Myocyte (in vitro differentiated cells): Measurements from ENCODE around the gene PPBP. TPM values are rescaled to one million over a fixed set of nuclear protein-coding genes. Genes with fewer than 3 reads are reported as not detected.
"Not testable (repeated sequence)": the region's sequence is repeated elsewhere in the genome, so short reads cannot be mapped to it uniquely, and the experiment has no call there.

Source experiments
- DNase-seq: peaks from one replicate; pipeline ENCODE4 v3.0.0-alpha.2; 2012; ENCODE audit warnings: low read depth
- total RNA-seq: library from RNA; depleted of rRNA; stranded (reverse); fragments of >200 nt; gene quantifications from 2 replicates; pipeline ENCODE4 v1.2.3, GENCODE V29; 2014

Gene PPBP
- total RNA-seq, 1 donor from 2014 or later, result not detected

GRCh38 chr4:73950376-73950920 is 37.5 kb downstream of the PPBP start:
- not testable (repeated sequence) for DNase-seq

GRCh38 chr4:73948990-73949706 is 38.8 kb downstream of the PPBP start:
- DNase-seq, result peak; percentile 23

- no peak for DNase-seq
Measured at GRCh38 chr4:73948291-73948690, 39.7 kb downstream of the PPBP start.

GRCh38 chr4:73947239-73947985 is 40.6 kb downstream of the PPBP start:
- DNase-seq, result no peak

GRCh38 chr4:73945674-73946449 is 42.1 kb downstream of the PPBP start:
- no peak for DNase-seq

GRCh38 chr4:73945140-73945539 is 42.9 kb downstream of the PPBP start:
- no peak for DNase-seq

- DNase-seq, result peak; percentile 6
Measured at GRCh38 chr4:73944061-73944875, 43.7 kb downstream of the PPBP start.

- no peak for DNase-seq
Measured at GRCh38 chr4:73943555-73943954, 44.4 kb downstream of the PPBP start.

- DNase-seq, result no peak
Measured at GRCh38 chr4:73936969-73937368, 51.0 kb downstream of the PPBP start.

Other genes with a start within 250 kb of the PPBP start
- gene CXCL8, start 247.6 kb downstream of the PPBP start, total RNA-seq, result 2.1 and 2.8 TPM in 2 replicates
- not detected in 2 replicates for gene CXCL6, start 151.5 kb downstream of the PPBP start, total RNA-seq
- gene PF4V1, start 134.9 kb downstream of the PPBP start, total RNA-seq, result not detected in 2 replicates
- 0.78 and 3.6 TPM in 2 replicates for gene CXCL1, start 118.8 kb downstream of the PPBP start, total RNA-seq
- not detected in 2 replicates for gene PF4, start 6.2 kb downstream of the PPBP start, total RNA-seq
- not detected in 2 replicates for gene CXCL5, start 10.5 kb upstream of the PPBP start, total RNA-seq
- gene CXCL3, start 50.5 kb upstream of the PPBP start, total RNA-seq, result 1.8 and 3.1 TPM in 2 replicates
- gene CXCL2, start 111.0 kb upstream of the PPBP start, total RNA-seq, result 1.8 and 2.6 TPM in 2 replicates
- gene MTHFD2L, start 169.9 kb upstream of the PPBP start, total RNA-seq, result 18.4 and 20.9 TPM in 2 replicates